Kidney epithelial cell (primary cell): ENCODE data around the gene BCL11B. TPM values are rescaled to one million over a fixed set of nuclear protein-coding genes. Genes with fewer than 3 reads are reported as not detected.

Experiments used
- DNase-seq: peaks from one replicate; pipeline ENCODE4 v3.0.0-alpha.2; 2010; ENCODE audit warnings: low read depth
- H3K27me3 ChIP-seq: 2 replicates; pipeline ENCODE4 v1.6.0; 2011; ENCODE audit warnings: low read length; ENCODE audit not compliant: control insufficient read depth, insufficient read depth
- H3K36me3 ChIP-seq: 2 replicates; pipeline ENCODE4 v1.5.1; 2011; ENCODE audit warnings: low read length; ENCODE audit not compliant: control insufficient read depth, insufficient read depth
- H3K4me3 ChIP-seq: 2 replicates; pipeline ENCODE4 v1.5.1; 2011; ENCODE audit warnings: low read depth, mild to moderate bottlenecking, control low read depth, low read length
- CTCF ChIP-seq: IDR thresholded peaks from 2 replicates; pipeline ENCODE4 v1.5.1; 2011; ENCODE audit warnings: mild to moderate bottlenecking, moderate library complexity, low read length, control low read depth, inconsistent platforms; ENCODE audit not compliant: insufficient read depth, poor library complexity, severe bottlenecking
- total RNA-seq: library from RNA; depleted of rRNA; stranded (reverse); fragments of >200 nt; gene quantifications from 2 replicates; pipeline ENCODE4 v1.2.3, GENCODE V29; 2015

BCL11B gene
- total RNA-seq, 1 donor from 2014 or later = 2.3 TPM

GRCh38 chr14:99272899-99273765 lies 1.1 kb upstream of the BCL11B start:
- TF ChIP-seq CTCF = no peak
- Histone ChIP-seq H3K27me3 (peaks cover 54% of the 10 kb centered on the region), H3K4me3 (no peak overlapping the region), H3K36me3 (no peaks in the 10 kb centered on the region)
- DNase-seq = no peak

GRCh38 chr14:99272632-99272898 lies 568 bp upstream of the BCL11B start:
- DNase-seq = no peak
- no peak for TF ChIP-seq CTCF
- peak overlapping the region; percentile 46 for H3K4me3 ChIP-seq
- peaks cover 51% of the 10 kb centered on the region for H3K27me3 ChIP-seq
- no peaks in the 10 kb centered on the region for H3K36me3 ChIP-seq

GRCh38 chr14:99271221-99271941 lies 616 bp downstream of the BCL11B start:
- no peaks in the 10 kb centered on the region for H3K36me3 ChIP-seq
- no peak for DNase-seq
- H3K27me3 ChIP-seq = peaks cover 41% of the 10 kb centered on the region
- no peak for TF ChIP-seq CTCF
- H3K4me3 ChIP-seq = peak overlapping the region; percentile 46

GRCh38 chr14:99270458-99271220 lies 1.4 kb downstream of the BCL11B start:
- H3K36me3 ChIP-seq = no peaks in the 10 kb centered on the region
- peak overlapping the region; percentile 46 for H3K4me3 ChIP-seq
- DNase-seq = no peak
- peaks cover 41% of the 10 kb centered on the region for H3K27me3 ChIP-seq
- TF ChIP-seq CTCF = no peak

- TF ChIP-seq CTCF = no peak
- no peak for DNase-seq
- Histone ChIP-seq H3K4me3 (no peak overlapping the region), H3K36me3 (no peaks in the 10 kb centered on the region), H3K27me3 (peaks cover 35% of the 10 kb centered on the region)
Measured at GRCh38 chr14:99268810-99269707, 2.9 kb downstream of the BCL11B start.
